Keratinocyte (primary cell): ENCODE measurements around the gene GXYLT2. TPM values are rescaled to one million over a fixed set of nuclear protein-coding genes. Genes with fewer than 3 reads are reported as not detected.

Experiments used
- DNase-seq: peaks from one replicate; pipeline ENCODE4 v3.0.0-alpha.2; 2011; ENCODE audit warnings: low read depth, missing footprints, low spot score
- FAIRE-seq: peaks from 2 replicates; lab custom pipeline; 2011; peaks lifted over from hg19 to GRCh38; lab: Jason Lieb, UNC
- H2AFZ ChIP-seq: 2 replicates; pipeline ENCODE4 v1.6.0; 2012; ENCODE audit warnings: low read length, control low read depth, inconsistent platforms; ENCODE audit not compliant: control insufficient read depth
- H3K27ac ChIP-seq: 2 replicates; pipeline ENCODE4 v1.5.1; 2011; ENCODE audit warnings: low read length; ENCODE audit not compliant: control insufficient read depth, insufficient read depth
- H3K27me3 ChIP-seq: 3 replicates; pipeline ENCODE4 v1.6.0; 2011; ENCODE audit warnings: low read length; ENCODE audit not compliant: control insufficient read depth, insufficient read depth; ENCODE audit errors: extremely low read depth
- H3K36me3 ChIP-seq, 2 experiments: 2 replicates in 1 of 2; 3 replicates in 1 of 2; pipeline ENCODE4 v1.5.1; 2011; ENCODE audit warnings: low read length in 2 of 2, mild to moderate bottlenecking in 1 of 2; ENCODE audit not compliant: control insufficient read depth in 2 of 2, insufficient read depth in 2 of 2; ENCODE audit errors: extremely low read depth in 1 of 2
- H3K4me1 ChIP-seq: 3 replicates; pipeline ENCODE4 v1.5.1; 2011; ENCODE audit warnings: low read length; ENCODE audit not compliant: control insufficient read depth, insufficient read depth; ENCODE audit errors: extremely low read depth
- H3K4me2 ChIP-seq: 3 replicates; pipeline ENCODE4 v1.6.0; 2011; ENCODE audit warnings: low read depth, low read length; ENCODE audit not compliant: control insufficient read depth, insufficient read depth; ENCODE audit errors: extremely low read depth
- H3K4me3 ChIP-seq, 3 experiments: fragments of 200-600 bp in 1 of 3; sonication (generic) in 1 of 3; 2 replicates in 2 of 3; 3 replicates in 1 of 3; pipeline ENCODE4 v1.5.1; 2011 to 2016; ENCODE audit warnings: low read length in 3 of 3, mild to moderate bottlenecking in 3 of 3, control low read depth in 2 of 3, inconsistent platforms in 1 of 3, low read depth in 1 of 3, mixed read lengths in 1 of 3, mixed run types in 1 of 3, moderate library complexity in 1 of 3; ENCODE audit not compliant: control insufficient read depth in 2 of 3, insufficient read depth in 2 of 3; ENCODE audit errors: extremely low read depth in 1 of 3
- H3K79me2 ChIP-seq: 2 replicates; pipeline ENCODE4 v1.6.0; 2012; ENCODE audit warnings: low read length; ENCODE audit not compliant: control insufficient read depth, insufficient read depth
- H3K9ac ChIP-seq: 3 replicates; pipeline ENCODE4 v1.6.0; 2011; ENCODE audit warnings: low read length; ENCODE audit not compliant: control insufficient read depth, insufficient read depth; ENCODE audit errors: extremely low read depth
- H3K9me1 ChIP-seq: 3 replicates; pipeline ENCODE4 v1.6.0; 2011; ENCODE audit warnings: low read length; ENCODE audit not compliant: control insufficient read depth, insufficient read depth; ENCODE audit errors: extremely low read depth
- H3K9me3 ChIP-seq: 2 replicates; pipeline ENCODE4 v1.5.1; 2012; ENCODE audit warnings: low read depth, low read length; ENCODE audit not compliant: control insufficient read depth
- H4K20me1 ChIP-seq: 3 replicates; pipeline ENCODE4 v1.6.0; 2011; ENCODE audit warnings: low read length; ENCODE audit not compliant: control insufficient read depth, insufficient read depth; ENCODE audit errors: extremely low read depth
- EZH2 ChIP-seq: IDR thresholded peaks from one replicate; pipeline ENCODE4 v1.6.1; 2012; ENCODE audit warnings: inconsistent platforms, mild to moderate bottlenecking, low read length, moderate library complexity
- dilution Hi-C: fragments of 300-500 bp; cut with MboI; formaldehyde crosslinking; loops from one replicate; pipeline ENCODE4 v1.7.0; 2020; ENCODE audit warnings: low sequenced_read_pairs; ENCODE audit not compliant: extremely low pct_ligation_motif_present
- polyA plus RNA-seq, 5 experiments: library from polyadenylated mRNA; depleted of rRNA in 3 of 5; stranded (reverse) in 3 of 5; stranded (forward) in 1 of 5; unstranded in 1 of 5; fragments of >200 nt; gene quantifications; 1 replicate in 1 of 5; 2 replicates in 3 of 5; 3 replicates in 1 of 5; pipeline versions ENCODE4 v1.2.1 to v1.2.3, GENCODE V29; 2011 to 2012; ENCODE audit warnings: missing spikeins in 2 of 5, low read depth in 1 of 5, low replicate concordance in 1 of 5
- TF ChIP-seq, protein P1 (sequence below), 3 experiments: IDR thresholded peaks in 1 of 3; conservative IDR thresholded peaks in 1 of 3; optimal IDR thresholded peaks in 1 of 3; 2 replicates in 2 of 3; 3 replicates in 1 of 3; pipeline versions ENCODE3 to v1.5.1; 2011; ENCODE audit warnings: low read length in 3 of 3, mild to moderate bottlenecking in 3 of 3, moderate library complexity in 2 of 3, control low read depth in 1 of 3, inconsistent platforms in 1 of 3; ENCODE audit not compliant: insufficient read depth in 2 of 3; ENCODE audit errors: extremely low read depth in 1 of 3

GXYLT2 gene
- polyA plus RNA-seq, 1 donor (not counting 4 experiments of a cell fraction or from before 2014, with no cell fraction given) = 1.4 TPM

DNA sequence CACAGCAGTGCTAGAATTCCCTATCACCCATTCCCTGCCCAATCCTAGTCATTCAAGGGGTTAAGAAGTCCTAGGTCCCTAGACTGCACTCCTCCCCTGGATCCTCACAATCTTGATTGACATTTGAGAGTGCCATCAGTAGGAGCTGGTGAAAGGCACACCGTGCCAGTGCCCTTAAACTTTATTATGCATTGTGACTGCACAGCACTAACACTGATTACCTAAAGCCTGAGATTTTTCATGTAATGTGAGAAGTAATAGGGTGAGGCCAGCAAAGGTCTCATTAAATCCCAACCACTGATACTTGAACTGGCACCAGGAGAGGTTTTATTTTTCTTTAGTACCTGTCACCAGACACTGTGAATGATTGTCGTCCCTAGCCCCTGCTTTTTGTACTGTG, 16.3 kb downstream of the GXYLT2 start:
- Histone ChIP-seq H4K20me1 (no peaks in the 10 kb centered on the region), H3K4me2 (no peak overlapping the region), H3K9ac (no peak overlapping the region), H3K9me1 (no peaks in the 10 kb centered on the region), H2AFZ (no peak overlapping the region), H3K27ac (no peak overlapping the region), H3K27me3 (no peaks in the 10 kb centered on the region), H3K79me2 (no peaks in the 10 kb centered on the region), H3K4me3 (no peak overlapping the region), H3K36me3 (no peaks in the 10 kb centered on the region), H3K9me3 (no peaks in the 10 kb centered on the region), H3K4me1 (peaks cover 4% of the 10 kb centered on the region)
- FAIRE-seq (no peak), DNase-seq (no peak)
- TF ChIP-seq EZH2 = no peak
- TF ChIP-seq, protein P1, sequence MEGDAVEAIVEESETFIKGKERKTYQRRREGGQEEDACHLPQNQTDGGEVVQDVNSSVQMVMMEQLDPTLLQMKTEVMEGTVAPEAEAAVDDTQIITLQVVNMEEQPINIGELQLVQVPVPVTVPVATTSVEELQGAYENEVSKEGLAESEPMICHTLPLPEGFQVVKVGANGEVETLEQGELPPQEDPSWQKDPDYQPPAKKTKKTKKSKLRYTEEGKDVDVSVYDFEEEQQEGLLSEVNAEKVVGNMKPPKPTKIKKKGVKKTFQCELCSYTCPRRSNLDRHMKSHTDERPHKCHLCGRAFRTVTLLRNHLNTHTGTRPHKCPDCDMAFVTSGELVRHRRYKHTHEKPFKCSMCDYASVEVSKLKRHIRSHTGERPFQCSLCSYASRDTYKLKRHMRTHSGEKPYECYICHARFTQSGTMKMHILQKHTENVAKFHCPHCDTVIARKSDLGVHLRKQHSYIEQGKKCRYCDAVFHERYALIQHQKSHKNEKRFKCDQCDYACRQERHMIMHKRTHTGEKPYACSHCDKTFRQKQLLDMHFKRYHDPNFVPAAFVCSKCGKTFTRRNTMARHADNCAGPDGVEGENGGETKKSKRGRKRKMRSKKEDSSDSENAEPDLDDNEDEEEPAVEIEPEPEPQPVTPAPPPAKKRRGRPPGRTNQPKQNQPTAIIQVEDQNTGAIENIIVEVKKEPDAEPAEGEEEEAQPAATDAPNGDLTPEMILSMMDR (optimal IDR thresholded peaks at IDR 0.05 in 1 of 3, IDR thresholded peaks at IDR 0.05 in 1 of 3, conservative IDR thresholded peaks at IDR 0.05 in 1 of 3; ENCODE audit: extremely low read depth in 1 of 3, insufficient read depth in 2 of 3, low read length in 3 of 3) = no peak
- dilution Hi-C loops = no loop called here

DNA sequence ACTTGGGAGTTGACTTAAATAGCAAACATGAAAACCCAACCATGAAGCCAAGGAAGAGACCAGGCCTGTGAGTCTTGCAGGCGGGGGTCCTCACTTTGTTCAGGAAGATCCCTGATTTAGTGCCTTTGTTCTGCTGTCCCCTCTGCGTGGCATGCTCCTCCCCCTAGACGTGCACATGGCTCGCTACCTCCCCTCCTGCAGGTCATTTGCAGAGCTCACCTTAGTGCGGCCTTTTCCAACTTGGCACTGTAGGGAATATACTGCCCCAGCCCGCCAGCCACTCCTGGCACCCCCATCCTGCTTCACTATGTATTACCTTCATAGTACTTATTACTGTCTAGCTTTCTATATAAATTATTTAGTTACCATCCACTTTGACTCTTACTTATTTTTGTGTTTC, 18.3 kb downstream of the GXYLT2 start:
- no peak overlapping the region for H3K4me2 ChIP-seq
- H3K4me3 ChIP-seq = no peak overlapping the region
- H3K9me3 ChIP-seq = no peaks in the 10 kb centered on the region
- dilution Hi-C loops = no loop called here
- no peak for TF ChIP-seq EZH2
- TF ChIP-seq, protein P1 (optimal IDR thresholded peaks at IDR 0.05 in 1 of 3, IDR thresholded peaks at IDR 0.05 in 1 of 3, conservative IDR thresholded peaks at IDR 0.05 in 1 of 3; ENCODE audit: extremely low read depth in 1 of 3, insufficient read depth in 2 of 3, low read length in 3 of 3) = no peak
- FAIRE-seq (no peak), DNase-seq (no peak)
- H3K9me1 ChIP-seq = no peaks in the 10 kb centered on the region
- no peaks in the 10 kb centered on the region for H3K79me2 ChIP-seq
- no peaks in the 10 kb centered on the region for H4K20me1 ChIP-seq
- H3K27ac ChIP-seq = no peak overlapping the region
- H2AFZ ChIP-seq = no peak overlapping the region
- no peak overlapping the region for H3K9ac ChIP-seq
- peaks cover 4% of the 10 kb centered on the region for H3K4me1 ChIP-seq
- no peaks in the 10 kb centered on the region for H3K36me3 ChIP-seq
- H3K27me3 ChIP-seq = no peaks in the 10 kb centered on the region
